ENCODE results near the gene RHD.
A peak's percentile ranks its signal among the peaks of the same experiment; 100 is the strongest.

Gene RHD

DNA sequence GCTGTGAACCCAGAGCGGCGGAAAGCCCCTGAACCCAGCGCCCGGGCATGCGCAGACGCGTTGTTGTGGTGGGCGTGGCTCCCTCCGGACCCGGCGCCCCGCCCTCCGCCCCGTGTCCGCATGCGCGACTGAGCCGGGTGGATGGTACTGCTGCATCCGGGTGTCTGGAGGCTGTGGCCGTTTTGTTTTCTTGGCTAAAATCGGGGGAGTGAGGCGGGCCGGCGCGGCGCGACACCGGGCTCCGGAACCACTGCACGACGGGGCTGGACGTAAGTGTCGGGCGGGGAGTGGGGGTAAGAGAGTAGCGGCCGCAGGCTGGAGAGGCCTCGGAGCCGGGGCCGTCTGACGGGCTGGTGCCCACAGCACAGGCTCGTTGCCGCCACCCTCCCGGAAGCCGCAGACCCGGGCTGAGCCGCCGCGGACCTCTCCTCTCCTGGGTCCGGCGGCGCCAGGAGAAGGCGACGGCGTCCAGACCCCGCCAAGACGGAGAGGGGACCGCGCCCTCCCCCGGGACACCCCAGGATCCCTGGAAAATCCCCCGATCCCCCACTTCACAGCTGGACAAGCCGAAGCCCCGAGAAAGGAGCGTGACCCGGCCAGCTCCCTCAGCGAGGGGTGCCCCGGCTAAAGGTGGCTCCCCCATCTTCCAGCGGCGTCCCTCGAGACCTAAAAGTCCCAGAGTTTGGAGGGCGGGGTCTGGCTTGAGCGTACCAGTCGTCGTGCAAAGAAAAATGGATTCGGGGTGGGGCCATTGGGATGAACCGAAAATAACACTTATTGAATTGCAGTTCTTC is 66.1 kb downstream of the RHD start, which contains the start of gene TMEM50A:
Gene TMEM50A, plus strand, starts transcription at position 147 of the 794 bp plus-strand sequence. CDS start 2,153 bp downstream, outside the sequence.
- H3F3A ChIP-seq (ENCODE audit: insufficient read depth): peaks cover 9% of the 10 kb centered on the region; the same call in 1 of the 2 replicates
- H3K4me3 ChIP-seq (ENCODE audit: insufficient read depth, low read length, poor library complexity, severe bottlenecking): peak within 1 kb of the TSS; percentile 97
- peak within 1 kb of the TSS; percentile 100 for H3K4me2 ChIP-seq (ENCODE audit: low read depth, low read length, poor library complexity, severe bottlenecking)
- TF ChIP-seq EZH2phosphoT487 (conservative IDR thresholded peaks at IDR 0.05; ENCODE audit: low read length): no peak
- TF ChIP-seq, protein P1, sequence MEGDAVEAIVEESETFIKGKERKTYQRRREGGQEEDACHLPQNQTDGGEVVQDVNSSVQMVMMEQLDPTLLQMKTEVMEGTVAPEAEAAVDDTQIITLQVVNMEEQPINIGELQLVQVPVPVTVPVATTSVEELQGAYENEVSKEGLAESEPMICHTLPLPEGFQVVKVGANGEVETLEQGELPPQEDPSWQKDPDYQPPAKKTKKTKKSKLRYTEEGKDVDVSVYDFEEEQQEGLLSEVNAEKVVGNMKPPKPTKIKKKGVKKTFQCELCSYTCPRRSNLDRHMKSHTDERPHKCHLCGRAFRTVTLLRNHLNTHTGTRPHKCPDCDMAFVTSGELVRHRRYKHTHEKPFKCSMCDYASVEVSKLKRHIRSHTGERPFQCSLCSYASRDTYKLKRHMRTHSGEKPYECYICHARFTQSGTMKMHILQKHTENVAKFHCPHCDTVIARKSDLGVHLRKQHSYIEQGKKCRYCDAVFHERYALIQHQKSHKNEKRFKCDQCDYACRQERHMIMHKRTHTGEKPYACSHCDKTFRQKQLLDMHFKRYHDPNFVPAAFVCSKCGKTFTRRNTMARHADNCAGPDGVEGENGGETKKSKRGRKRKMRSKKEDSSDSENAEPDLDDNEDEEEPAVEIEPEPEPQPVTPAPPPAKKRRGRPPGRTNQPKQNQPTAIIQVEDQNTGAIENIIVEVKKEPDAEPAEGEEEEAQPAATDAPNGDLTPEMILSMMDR (IDR thresholded peaks at IDR 0.05; ENCODE audit: insufficient read depth, low read length, poor library complexity, severe bottlenecking): no peak
- H3K9me3 ChIP-seq (ENCODE audit: insufficient read depth, low read length): no peaks in the 10 kb centered on the region
- H4K20me1 ChIP-seq (ENCODE audit: low read depth, low read length): peaks cover 11% of the 10 kb centered on the region
- H3K9ac ChIP-seq (ENCODE audit: low read length): peak within 1 kb of the TSS; percentile 89
- no peaks in the 10 kb centered on the region for H3K27me3 ChIP-seq (ENCODE audit: low read length)
- H3K36me3 ChIP-seq (ENCODE audit: low read length): peaks cover 19% of the 10 kb centered on the region; the same call in 1 of the 2 replicates
- H3K79me2 ChIP-seq (ENCODE audit: insufficient read depth, low read length): peaks cover 51% of the 10 kb centered on the region
- no peaks in the 10 kb centered on the region for H3K9me2 ChIP-seq (replicated peaks; ENCODE audit: insufficient read depth, low read length)
- H2AFZ ChIP-seq (ENCODE audit: low read depth, low read length, severe bottlenecking): peak within 1 kb of the TSS; percentile 70
- H3K27ac ChIP-seq (ENCODE audit: low read depth, low read length): peak within 1 kb of the TSS; percentile 85

DNA sequence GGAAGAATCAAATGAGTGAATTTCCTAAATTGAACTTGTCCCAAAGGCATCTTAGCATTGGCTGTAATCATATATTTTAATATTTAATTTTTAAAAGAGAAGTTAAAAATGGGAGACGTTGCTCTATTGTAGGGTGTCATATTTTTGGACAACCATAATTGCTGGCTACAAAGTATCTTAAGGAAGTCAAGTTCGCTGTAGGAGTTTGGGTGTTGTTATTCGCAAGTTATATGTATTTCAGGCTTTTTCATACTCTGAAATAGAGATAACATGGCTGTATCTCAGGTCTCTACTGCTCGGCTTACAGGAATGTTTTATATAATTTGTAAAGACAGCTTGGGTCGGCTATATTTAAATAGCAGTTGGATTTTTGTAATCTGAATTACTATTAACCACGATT is 66.7 kb downstream of the RHD start:
- H2AFZ ChIP-seq (ENCODE audit: low read depth, low read length, severe bottlenecking): peak overlapping the region; percentile 70
- H3K27ac ChIP-seq (ENCODE audit: low read depth, low read length): peak overlapping the region; percentile 85
- peaks cover 11% of the 10 kb centered on the region for H4K20me1 ChIP-seq (ENCODE audit: low read depth, low read length)
- no peaks in the 10 kb centered on the region for H3K9me2 ChIP-seq (replicated peaks; ENCODE audit: insufficient read depth, low read length)
- peaks cover 20% of the 10 kb centered on the region; the same call in 1 of the 2 replicates for H3K36me3 ChIP-seq (ENCODE audit: low read length)
- no peaks in the 10 kb centered on the region for H3K27me3 ChIP-seq (ENCODE audit: low read length)
- no peaks in the 10 kb centered on the region for H3K9me3 ChIP-seq (ENCODE audit: insufficient read depth, low read length)
- peak overlapping the region; percentile 89 for H3K9ac ChIP-seq (ENCODE audit: low read length)
- H3K79me2 ChIP-seq (ENCODE audit: insufficient read depth, low read length): peaks cover 55% of the 10 kb centered on the region
- H3F3A ChIP-seq (ENCODE audit: insufficient read depth): peaks cover 9% of the 10 kb centered on the region; the same call in 1 of the 2 replicates
- TF ChIP-seq, protein P1 (IDR thresholded peaks at IDR 0.05; ENCODE audit: insufficient read depth, low read length, poor library complexity, severe bottlenecking): no peak
- TF ChIP-seq EZH2phosphoT487 (conservative IDR thresholded peaks at IDR 0.05; ENCODE audit: low read length): no peak
- peak overlapping the region; percentile 97 for H3K4me3 ChIP-seq (ENCODE audit: insufficient read depth, low read length, poor library complexity, severe bottlenecking)
- peak overlapping the region; percentile 100 for H3K4me2 ChIP-seq (ENCODE audit: low read depth, low read length, poor library complexity, severe bottlenecking)

DNA sequence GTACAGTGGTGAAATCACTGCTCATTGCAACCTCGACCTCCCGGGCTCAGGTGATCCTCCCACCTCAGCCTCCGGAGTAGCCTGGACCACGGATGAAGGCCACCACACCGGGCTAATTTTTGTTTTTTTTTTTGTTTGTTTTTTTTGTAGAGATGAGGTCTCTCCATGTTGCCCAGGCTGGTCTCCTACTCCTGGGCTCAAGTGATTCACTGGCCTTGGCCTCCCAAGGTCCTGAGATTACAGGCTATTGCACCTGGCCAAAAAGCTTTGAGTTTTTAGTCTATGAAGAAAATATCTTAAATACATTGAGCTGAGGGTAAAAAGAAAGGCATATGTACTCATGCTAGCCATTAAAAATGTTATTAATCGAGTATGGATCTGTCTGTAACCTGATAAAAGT is 69.4 kb downstream of the RHD start:
- no peak for TF ChIP-seq EZH2phosphoT487 (conservative IDR thresholded peaks at IDR 0.05; ENCODE audit: low read length)
- TF ChIP-seq, protein P1 (IDR thresholded peaks at IDR 0.05; ENCODE audit: insufficient read depth, low read length, poor library complexity, severe bottlenecking): no peak
- Histone ChIP-seq H3F3A (ENCODE audit: insufficient read depth) (peaks cover 9% of the 10 kb centered on the region; the same call in 1 of the 2 replicates), H3K9ac (ENCODE audit: low read length) (no peak overlapping the region), H3K27me3 (ENCODE audit: low read length) (no peaks in the 10 kb centered on the region), H3K9me3 (ENCODE audit: insufficient read depth, low read length) (no peaks in the 10 kb centered on the region), H3K79me2 (ENCODE audit: insufficient read depth, low read length) (peaks cover 60% of the 10 kb centered on the region), H3K9me2 (replicated peaks; ENCODE audit: insufficient read depth, low read length) (no peaks in the 10 kb centered on the region), H3K4me2 (ENCODE audit: low read depth, low read length, poor library complexity, severe bottlenecking) (no peak overlapping the region), H4K20me1 (ENCODE audit: low read depth, low read length) (peaks cover 11% of the 10 kb centered on the region), H2AFZ (ENCODE audit: low read depth, low read length, severe bottlenecking) (no peak overlapping the region), H3K4me3 (ENCODE audit: insufficient read depth, low read length, poor library complexity, severe bottlenecking) (no peak overlapping the region), H3K36me3 (ENCODE audit: low read length) (peaks cover 20% of the 10 kb centered on the region; the same call in 1 of the 2 replicates), H3K27ac (ENCODE audit: low read depth, low read length) (no peak overlapping the region)
